GM19452 (cell line): ENCODE measurements around the gene CCDC80.
A peak's percentile ranks its signal among the peaks of the same experiment; 100 is the strongest.
"Not testable (repeated sequence)": the region's sequence is repeated elsewhere in the genome, so short reads cannot be mapped to it uniquely, and the experiment has no call there.

Experiments used
- ATAC-seq: cut with Tn5 transposase; IDR thresholded peaks from one replicate; pipeline ENCODE4 v1.9.1; 2021; ENCODE audit not compliant: unreplicated experiment

CCDC80 gene

DNA sequence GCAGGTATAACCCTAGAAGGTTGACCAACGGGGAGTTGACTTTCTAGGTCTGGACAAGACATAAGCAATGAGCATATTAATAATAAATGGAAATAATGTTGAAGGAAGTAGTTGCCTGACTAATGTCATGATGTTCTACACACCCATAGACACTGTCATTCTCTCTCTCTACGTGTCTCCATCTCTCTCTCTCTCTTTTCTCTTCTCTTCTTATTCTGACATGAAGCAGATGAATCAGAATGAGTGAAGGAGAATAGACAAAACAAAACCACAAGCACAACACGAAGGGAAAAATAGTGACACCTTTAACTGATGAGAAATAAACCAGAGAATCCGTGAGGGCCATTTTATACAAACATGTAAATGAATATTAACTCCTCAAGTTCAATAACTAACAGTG, 26.7 kb upstream of the CCDC80 start:
- ATAC-seq, result no peak

DNA sequence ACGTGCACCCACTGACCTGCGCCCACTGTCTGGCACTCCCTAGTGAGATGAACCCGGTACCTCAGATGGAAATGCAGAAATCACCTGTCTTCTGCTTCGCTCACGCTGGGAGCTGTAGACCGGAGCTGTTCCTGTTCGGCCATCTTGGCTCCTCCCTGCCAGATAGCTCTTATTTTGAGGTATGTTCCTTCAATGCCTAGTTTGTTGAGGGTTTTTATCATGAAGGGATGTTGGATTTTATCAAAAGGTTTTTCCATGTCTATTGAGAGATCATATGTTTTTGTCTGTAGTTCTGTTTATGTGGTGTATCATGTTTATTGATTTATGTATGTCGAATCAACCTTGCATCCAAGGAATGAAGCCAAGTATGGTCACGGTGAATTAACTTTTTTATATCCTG, 24.1 kb upstream of the CCDC80 start:
- not testable (repeated sequence) for ATAC-seq

DNA sequence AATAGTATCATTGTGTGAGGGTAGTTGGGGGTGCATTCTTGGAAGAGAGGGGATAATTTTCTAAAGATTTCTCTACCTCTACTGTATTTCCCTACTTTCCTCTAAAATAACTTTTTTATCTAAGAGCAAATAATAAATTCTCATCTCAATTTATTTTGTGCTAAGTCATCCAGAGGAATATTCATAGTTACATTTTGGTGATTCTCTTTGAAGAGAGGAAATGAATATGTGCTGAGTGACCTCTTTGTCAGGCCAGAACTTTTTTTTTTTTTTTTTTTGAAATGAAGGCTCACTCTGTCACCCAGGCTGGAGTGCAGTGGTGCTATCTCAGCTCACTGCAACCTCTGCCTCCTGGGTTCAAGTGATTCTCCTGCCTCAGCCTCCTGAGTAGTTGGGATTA, 15.1 kb upstream of the CCDC80 start:
- no peak for ATAC-seq

DNA sequence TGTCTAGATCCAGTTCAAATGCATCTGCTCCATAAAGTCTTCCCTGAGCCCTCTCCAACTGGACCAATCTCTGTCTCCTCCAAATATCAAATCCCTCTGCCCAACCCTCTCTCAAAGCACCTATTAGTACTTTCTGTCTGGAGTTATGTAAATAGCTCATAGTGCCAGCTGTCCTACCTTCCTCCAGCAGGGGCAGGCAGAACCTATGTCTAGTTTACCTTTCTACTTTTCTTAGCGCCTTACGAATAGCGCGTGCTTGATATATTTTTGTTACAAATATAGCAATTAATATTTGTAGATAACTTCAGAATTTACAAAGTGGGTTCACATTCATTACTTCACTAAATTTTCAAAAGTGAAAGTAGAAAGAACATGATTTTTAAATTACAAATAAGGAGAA, 14.0 kb upstream of the CCDC80 start:
- no peak for ATAC-seq

DNA sequence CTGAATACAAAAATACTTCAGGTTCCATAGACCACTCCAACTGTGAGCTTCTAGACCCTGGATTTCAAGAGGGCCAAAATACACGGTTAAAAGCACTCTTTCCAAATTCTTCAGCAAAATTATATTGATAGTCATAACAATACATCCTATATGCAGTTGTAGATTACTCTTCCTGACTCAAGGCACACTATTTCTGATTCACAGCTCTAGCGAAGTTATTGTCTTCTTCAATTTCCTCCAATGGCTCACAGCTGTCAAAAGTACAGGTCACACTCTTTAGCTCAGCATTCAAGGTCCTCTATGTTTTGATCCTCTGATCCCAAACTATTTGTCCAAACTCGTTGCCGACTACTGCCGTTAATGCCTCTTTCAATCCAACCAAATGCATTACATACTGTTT, 13.5 kb upstream of the CCDC80 start:
- no peak for ATAC-seq

DNA sequence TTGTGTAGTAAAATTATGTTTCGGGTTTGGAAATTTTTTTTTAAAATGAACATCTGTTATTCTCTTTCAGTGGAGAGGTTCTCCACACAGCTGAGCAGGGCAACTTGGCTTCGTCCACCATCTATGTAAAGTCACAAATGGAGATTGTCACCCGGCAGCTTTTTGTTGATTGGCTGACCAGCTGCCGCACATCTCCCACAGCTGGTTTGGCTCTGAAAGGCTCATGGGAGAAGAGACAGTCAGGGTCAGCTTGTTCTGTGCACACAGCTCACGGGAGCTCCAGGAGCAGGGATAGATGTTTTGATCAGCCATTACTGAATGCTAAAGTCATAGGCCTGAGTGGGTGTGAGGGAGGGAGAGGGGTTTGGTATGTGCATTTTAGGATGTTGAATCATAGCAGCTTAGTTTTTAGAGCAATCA, 12.9 kb upstream of the CCDC80 start:
- ATAC-seq, result no peak

DNA sequence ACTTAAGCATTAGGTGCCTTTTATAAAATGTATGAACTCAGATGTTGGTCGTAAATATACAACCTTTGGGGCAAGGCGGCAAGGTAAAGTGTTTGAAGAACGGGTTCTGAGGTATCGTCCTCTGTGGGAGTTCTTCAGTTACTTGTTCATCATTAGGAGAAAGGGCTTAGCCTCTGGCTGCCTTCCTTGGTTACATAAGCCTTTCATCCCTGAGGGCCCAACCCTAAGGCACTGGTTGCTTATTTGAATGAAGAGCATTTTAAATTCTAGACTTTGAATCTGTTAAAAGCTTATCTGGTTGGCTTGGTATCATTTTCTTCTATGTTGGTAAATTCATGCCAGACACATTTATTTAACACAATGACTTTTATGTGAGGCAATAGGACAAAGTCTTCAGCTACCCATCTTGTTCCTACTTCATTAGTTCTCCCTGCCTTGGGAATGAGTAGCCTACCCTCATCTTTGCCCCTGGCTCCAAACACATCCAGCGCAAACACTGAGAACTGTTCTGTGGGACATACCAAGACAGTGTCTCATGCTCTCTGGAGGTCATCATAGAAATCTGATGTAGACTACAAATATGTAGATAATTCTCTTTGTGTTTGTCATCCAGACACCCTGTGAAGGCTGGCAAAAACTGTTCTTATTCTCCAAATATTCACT, 12.4 kb upstream of the CCDC80 start:
- no peak for ATAC-seq

DNA sequence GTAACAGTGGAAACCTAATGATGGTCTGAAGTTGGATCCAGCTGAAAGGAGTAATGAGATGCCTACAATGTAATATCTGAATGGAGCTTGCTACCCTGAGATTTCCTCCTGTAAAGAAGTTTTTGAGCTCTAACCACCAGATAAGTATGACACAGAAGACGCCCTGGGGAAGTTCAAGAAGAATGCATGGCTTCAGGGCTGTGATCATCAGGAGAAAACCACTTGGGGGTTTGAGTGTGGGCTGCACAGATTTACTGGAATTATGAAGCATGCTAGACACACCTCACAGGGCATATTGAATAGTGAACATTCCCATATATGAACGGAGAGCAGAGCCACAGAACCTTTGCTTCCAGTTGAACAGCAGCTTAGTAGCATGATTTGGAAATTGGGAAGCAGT, 10.6 kb upstream of the CCDC80 start:
- no peak for ATAC-seq

DNA sequence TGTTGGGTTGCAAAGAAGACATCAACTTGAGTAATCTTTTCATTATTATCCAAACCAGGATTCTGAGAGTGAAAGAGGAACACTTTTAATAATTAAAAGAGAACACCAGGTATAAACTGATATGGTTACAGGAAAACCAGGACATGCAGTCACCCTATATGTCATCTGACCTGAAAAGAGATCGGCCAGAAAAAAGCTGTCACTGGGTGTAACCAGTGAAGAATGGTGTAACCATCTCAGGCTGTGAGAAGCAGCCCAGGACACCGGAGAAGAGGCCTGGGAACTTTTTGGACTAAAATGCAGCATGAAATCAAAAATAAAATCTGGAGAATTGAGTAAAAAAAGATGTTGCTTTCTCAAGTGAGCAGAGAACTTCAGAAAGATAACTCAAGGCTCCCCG, 10.1 kb upstream of the CCDC80 start:
- no peak for ATAC-seq

DNA sequence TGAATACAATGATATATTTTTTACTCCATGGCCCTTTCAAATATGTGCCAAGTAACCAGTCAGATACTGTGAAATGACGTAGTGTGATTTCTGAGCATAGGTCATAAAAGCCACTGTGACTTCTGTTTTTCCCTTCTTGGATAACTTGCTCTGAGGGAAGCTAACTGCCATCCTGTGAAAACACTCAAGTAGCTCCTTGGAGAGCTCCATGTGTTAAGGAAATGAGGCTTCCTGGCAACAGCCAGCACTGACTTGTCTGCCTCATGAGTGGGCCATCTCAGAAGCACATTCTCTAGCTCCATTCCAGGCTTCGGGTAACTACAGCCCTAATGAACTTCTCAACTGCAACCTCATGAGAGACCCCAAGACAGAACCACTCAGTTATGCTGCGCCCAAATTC, 9.5 kb upstream of the CCDC80 start:
- ATAC-seq, result no peak

DNA sequence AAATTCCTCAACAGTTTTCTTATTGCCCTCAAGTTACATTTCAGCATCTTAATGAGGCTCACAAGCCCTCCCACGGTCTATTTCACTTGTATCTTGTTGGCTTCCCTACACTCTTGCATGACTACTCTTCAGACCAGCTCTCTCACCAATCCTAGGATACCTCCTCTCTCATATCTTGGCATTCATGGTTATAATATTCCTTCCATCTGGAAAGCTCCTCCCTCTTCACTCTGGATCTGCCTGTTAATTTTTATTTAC, 8.5 kb upstream of the CCDC80 start:
- ATAC-seq, result no peak

DNA sequence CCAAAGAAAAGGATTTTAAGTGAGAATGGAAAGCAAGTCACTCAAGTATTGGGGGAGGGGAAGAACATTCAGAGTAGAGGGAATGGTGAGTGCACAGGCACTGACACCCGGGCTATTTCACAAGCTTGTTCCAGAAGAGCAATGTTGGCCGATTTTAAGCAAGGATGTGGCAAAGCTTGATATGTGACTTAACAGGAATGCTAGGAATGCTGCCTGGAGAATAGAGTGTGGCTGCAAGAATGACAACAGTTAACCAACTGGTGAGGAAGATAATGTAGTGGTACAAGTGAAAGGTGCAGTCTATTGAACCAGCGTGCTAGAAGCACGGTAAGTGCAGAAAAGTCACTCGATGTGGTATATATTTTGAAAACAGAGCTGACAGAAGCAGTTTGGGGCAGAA, 6.2 kb upstream of the CCDC80 start:
- no peak for ATAC-seq

DNA sequence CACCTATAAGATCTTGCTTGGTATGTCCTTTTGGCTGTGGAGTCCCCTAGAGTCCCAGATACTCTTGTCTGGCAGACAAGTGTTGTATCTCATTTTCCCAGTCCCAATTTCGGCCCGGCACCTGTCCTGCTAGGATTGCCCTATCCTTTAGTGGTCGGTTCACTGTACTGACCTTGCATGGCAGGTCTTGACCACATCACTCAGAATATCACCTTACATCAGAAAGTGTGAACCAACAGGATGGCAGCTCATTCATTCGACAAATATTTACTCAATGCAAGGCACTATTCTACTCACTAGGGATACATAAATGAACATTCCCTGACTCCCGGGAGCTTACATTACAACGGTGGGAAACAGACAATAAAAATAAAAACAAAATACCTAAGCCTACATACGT, 5.7 kb upstream of the CCDC80 start:
- no peak for ATAC-seq

DNA sequence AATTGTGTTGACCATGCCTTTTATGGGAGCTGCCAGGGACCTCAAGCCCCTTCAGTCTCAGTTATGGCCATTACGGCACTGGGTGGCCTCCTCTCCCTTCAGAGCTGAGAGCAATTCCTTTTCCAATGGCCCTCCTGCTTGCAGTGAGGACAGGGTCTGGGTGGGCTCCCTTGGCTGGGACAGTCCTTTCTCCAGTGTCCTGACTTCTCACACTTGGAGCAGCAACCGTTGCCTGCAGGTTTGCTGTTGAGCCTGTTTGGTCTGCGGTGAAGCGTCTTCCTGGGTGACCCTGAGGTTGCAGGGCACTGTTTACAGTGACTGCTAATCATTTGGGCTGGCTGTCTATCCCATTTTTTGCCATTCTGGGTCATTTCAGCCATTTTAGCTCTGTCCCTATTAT, 3.5 kb upstream of the CCDC80 start:
- ATAC-seq, result no peak

DNA sequence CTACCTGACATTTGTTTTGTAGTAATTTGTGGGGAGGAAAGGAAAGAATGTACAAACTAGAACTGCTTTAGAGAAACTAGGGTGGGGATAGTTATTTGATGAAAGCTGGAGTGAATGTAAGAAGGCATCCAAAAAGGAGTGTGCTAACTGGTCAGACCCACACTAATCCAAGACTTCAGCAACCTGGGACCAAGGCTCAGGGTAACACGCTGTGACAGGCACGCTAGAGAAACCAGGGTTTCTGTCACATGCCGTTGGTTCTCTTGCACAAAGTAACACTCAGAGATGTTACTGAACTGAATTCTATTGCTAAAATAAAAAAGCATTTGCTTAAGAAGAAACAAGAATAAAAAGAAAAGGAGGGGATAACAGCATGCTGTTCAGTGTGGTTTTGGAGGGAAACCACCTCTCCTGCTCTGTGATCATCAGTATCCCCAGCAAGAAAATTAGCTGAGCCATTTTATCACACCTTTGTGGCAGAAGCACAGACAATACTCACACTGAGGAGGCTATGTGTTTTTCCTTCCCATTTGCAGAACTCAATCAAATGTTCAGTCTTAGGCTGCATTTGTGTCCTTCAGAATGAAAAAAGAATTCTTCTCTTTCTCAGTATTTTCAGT, 2.8 kb upstream of the CCDC80 start:
- no peak for ATAC-seq

DNA sequence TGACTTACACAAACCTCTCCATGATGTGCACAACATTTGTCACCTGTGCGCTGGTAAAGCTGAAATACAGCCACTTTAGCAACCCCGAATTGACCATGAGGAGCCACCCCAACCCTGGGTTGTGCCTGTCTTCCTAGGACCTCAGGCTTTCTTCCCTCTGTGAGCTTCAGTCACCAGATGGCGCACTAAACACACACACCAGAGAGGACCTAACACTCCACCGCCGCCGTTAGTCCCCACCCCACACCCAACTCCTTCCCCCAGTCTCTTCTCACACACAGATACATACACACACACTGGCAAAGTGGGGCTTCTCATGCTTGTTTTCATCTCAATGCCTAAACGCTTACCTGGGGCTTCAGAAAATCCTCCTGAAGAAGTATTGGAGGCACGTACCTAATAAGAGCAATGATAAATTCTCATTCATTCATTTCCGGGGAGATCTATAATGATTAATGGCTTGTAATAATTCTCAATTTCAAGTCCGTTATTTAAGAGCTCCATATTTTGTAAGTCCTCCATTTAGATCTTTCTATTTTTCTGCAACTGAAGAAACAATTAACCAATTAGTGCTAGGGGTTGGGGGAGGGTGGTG, 2.1 kb upstream of the CCDC80 start:
- peak; percentile 90 for ATAC-seq

DNA sequence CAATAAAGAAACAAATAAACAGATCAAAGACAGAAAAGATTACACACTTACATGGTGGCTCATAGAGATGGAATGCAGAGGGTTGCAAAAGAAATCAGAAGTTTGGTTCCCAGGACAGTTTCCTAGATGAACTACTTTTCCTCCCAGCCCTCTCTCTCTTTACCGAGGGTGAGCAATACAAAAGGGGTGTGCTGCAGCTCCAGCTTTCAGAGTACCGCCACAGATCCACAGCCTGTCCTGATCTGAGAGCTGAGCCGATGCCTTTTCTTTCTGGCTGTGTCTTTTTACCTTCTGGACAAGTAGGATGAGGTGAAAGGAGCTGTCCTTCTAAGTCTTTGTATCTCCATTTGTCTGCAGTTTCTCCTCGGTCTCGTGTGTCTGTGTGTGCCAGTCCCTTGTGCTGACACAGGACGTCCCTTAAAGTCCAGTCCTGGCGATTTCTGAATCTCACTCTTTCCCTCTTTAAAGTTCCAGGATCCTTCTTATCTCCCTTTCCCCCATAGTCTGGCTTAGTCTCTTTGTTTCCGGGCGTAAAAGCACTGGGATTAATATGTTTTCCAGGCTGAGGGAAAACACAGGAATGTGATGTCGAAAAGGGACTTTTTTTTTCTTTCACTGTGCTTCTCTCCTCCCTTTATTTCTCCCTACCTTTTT, 540 bp downstream of the CCDC80 start:
- ATAC-seq, result no peak

DNA sequence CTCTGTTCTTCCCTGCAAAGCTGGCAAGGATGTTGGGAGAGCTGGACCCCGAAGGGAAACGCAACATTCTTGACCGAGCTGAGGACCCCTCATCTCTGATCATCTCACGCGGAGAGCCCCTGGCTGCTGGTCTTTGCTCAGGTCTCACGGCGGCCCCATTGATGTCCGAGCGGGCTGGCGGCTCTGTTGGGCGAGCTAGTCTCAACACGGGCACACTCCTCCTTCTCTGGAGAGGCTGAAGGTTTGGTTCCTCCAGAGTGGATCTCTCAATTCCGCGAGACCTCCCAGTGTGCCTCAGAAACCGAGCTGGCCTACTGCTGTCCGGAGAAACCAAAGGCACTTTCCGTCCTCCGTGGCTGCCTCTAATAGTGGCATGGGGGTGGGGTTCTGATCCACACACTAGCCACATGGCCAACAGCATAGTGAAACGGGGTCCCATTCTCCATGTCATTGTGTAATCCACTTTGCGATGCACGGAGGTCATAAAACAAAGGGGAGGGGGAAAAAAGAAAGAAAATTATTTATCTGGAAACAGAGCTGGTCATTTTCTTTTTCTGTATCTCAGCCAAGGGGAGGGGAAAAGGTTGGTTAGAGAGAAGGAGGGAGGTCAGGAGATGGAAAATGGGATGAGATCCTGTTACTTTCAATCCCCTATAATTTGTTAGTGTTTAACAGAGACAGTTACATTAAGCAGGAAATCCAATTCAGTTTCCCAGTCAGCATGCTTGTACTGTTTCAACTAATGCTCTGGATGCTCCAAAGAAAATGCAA, 1.3 kb downstream of the CCDC80 start:
- no peak for ATAC-seq

DNA sequence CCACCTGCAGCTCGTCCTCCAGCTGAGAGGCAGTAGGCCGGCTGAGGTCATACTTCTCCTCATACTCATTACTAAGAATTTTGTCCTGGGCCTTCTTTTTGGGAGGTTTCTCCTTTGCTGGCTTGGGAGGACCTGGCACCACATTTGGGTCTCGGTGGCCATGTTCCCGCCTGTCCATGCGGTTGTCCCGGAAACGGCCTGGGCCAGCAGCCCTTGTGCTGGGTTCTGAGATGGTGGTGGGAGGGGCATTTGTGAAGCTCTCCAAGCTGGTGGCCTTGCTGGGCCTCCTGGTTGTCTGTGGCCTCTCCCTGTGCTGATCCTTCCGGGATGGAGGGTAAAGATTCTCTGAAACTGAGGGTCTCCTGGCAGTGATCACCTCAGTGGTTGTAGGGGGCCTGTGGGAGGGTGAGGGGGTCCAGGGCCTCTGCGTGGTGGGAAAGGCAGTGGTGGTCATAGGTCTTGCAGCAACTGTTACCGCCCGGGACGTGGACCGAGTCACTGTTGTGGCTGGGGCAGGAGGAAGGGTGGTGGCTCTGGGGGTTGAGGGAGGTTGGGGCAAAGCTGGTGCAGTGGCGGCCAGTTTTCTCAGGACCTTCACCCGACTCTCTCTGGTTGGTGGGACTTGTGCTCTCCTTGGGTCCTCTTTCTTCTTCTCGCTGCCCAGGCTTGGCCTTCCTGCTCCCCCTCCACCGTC, 2.5 kb downstream of the CCDC80 start:
- no peak for ATAC-seq

DNA sequence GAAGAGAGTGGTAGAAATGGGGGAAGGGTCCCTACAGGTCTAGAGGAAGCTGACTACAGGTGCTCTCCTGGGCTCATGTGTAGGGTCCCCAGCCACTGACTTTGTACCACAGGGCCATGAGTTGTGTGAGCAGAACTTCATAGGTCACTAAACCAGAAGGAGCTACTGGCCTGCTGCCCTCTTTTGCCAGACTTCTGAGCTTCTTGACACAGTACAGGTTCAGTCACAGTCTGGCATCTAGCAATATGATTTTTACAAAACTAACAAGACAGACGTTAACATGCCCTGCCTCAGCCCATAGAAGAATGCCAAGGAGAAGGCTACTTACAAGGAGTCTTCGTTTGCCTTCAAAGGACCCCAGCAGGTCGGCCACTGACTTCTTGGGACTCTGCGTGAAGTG, 3.2 kb downstream of the CCDC80 start:
- no peak for ATAC-seq

DNA sequence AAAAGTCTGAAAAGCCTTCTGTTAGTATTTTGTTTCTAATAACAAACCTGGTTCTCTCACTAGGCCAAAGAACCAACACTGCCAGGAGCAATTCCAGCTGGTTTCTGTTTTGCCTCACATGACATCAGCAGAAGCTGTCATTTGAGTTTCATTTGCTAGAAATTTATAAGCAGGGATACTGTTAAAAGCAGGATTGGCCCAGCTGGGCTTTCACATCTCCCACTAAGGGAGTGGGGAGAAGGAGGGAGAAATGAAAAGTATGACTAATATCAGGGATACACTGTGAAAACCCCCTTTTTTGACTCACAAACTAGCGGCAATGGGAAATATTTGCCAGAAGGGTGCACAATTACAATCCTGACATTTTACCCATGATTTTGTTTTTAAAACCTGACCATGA, 5.3 kb downstream of the CCDC80 start:
- no peak for ATAC-seq
